Measurements from ENCODE around the gene OXA1L. TPM values are rescaled to one million over a fixed set of nuclear protein-coding genes. Genes with fewer than 3 reads are reported as not detected.

Gene OXA1L
- total RNA-seq, 1 experiment from 2014 or later = 110 TPM

DNA sequence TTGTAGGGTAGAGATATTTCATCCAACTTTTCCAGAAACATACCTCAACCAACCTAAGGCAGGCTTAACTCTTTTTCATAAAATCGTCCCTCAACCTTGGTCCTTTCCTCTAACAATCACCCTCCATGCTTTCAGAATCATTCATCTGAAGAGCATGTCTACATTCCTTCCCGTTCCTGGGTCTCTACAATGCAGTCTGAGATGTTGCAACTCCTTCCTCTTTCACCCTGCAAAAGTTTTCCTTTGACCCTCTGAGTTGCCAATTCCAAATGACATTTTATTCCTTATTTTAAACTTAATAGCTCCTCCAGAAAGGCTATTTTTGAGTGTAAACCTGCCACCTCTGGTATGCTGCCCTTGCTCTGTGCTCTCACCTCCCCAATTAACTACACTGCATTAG is 32.0 kb downstream of the OXA1L start:
- Mint-ChIP-seq H3K9me3 (ENCODE audit: unreplicated experiment) (no peaks in the 10 kb centered on the region), H3K27ac (ENCODE audit: unreplicated experiment) (peak overlapping the region; percentile 30), H3K36me3 (ENCODE audit: insufficient read depth, unreplicated experiment) (peaks cover 94% of the 10 kb centered on the region), H3K4me3 (ENCODE audit: unreplicated experiment) (no peak overlapping the region), H3K4me1 (ENCODE audit: low read depth, unreplicated experiment) (peaks cover 77% of the 10 kb centered on the region), H3K27me3 (ENCODE audit: insufficient read depth, unreplicated experiment) (no peaks in the 10 kb centered on the region)
- intact Hi-C loops (cut with micrococcal nuclease; ENCODE audit: unreplicated experiment) = no loop called here
- H3K4me3 ChIP-seq (ENCODE audit: low read depth, low read length) = no peak overlapping the region
- ChIA-PET CTCF (no interaction called here), POLR2A (no interaction called here)
- TF ChIP-seq, protein P1, sequence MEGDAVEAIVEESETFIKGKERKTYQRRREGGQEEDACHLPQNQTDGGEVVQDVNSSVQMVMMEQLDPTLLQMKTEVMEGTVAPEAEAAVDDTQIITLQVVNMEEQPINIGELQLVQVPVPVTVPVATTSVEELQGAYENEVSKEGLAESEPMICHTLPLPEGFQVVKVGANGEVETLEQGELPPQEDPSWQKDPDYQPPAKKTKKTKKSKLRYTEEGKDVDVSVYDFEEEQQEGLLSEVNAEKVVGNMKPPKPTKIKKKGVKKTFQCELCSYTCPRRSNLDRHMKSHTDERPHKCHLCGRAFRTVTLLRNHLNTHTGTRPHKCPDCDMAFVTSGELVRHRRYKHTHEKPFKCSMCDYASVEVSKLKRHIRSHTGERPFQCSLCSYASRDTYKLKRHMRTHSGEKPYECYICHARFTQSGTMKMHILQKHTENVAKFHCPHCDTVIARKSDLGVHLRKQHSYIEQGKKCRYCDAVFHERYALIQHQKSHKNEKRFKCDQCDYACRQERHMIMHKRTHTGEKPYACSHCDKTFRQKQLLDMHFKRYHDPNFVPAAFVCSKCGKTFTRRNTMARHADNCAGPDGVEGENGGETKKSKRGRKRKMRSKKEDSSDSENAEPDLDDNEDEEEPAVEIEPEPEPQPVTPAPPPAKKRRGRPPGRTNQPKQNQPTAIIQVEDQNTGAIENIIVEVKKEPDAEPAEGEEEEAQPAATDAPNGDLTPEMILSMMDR (IDR thresholded peaks at IDR 0.05; ENCODE audit: insufficient read depth in 1 of 2, low read depth in 1 of 2, low read length in 1 of 2, severe bottlenecking in 1 of 2, unreplicated experiment in 1 of 2) = no peak
- no TSS peak for BruUV-seq (replicated peaks)
- H3K4me1 ChIP-seq = peaks cover 73% of the 10 kb centered on the region
- H3K9me3 ChIP-seq = no peaks in the 10 kb centered on the region
- H3K27me3 ChIP-seq (replicated peaks; ENCODE audit: control insufficient read depth, insufficient read depth, low read length) = no peaks in the 10 kb centered on the region
- H3K36me3 ChIP-seq (ENCODE audit: control insufficient read depth, insufficient read depth, low read length) = peaks cover 2% of the 10 kb centered on the region; the same call in 1 of the 2 replicates
- DNase-seq = no peak

DNA sequence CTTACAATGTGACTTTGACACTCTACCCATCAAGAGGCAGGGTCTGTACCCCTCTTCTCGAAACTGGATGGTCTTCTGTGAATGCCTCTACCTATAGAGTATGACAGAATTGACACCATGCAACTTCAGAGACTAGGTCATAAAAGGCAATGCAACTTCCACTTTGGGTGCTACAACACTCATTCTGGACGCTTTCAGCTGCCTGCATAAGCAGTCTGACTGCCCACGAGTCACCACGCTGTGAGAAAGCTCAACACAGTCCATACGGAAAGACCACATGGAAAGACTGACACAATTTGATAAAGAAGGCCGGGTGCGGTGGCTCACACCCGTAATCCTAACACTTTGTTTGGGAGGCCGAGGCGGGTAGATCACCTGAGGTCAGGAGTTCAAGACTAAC is 33.9 kb downstream of the OXA1L start:
- H3K9me3 ChIP-seq = no peaks in the 10 kb centered on the region
- ChIA-PET CTCF (no interaction called here), POLR2A (no interaction called here)
- peaks cover 2% of the 10 kb centered on the region; the same call in 1 of the 2 replicates for H3K36me3 ChIP-seq (ENCODE audit: control insufficient read depth, insufficient read depth, low read length)
- intact Hi-C loops (cut with micrococcal nuclease; ENCODE audit: unreplicated experiment) = no loop called here
- peaks cover 73% of the 10 kb centered on the region for H3K4me1 ChIP-seq
- no TSS peak for BruUV-seq (replicated peaks)
- no peak overlapping the region for H3K4me3 ChIP-seq (ENCODE audit: low read depth, low read length)
- H3K36me3 Mint-ChIP-seq (ENCODE audit: insufficient read depth, unreplicated experiment) = peaks cover 94% of the 10 kb centered on the region
- peak overlapping the region; percentile 16 for H3K27ac Mint-ChIP-seq (ENCODE audit: unreplicated experiment)
- H3K4me1 Mint-ChIP-seq (ENCODE audit: low read depth, unreplicated experiment) = peaks cover 83% of the 10 kb centered on the region
- H3K4me3 Mint-ChIP-seq (ENCODE audit: unreplicated experiment) = no peak overlapping the region
- DNase-seq = no peak
- H3K27me3 ChIP-seq (replicated peaks; ENCODE audit: control insufficient read depth, insufficient read depth, low read length) = no peaks in the 10 kb centered on the region
- no peaks in the 10 kb centered on the region for H3K27me3 Mint-ChIP-seq (ENCODE audit: insufficient read depth, unreplicated experiment)
- TF ChIP-seq, protein P1 (IDR thresholded peaks at IDR 0.05; ENCODE audit: insufficient read depth in 1 of 2, low read depth in 1 of 2, low read length in 1 of 2, severe bottlenecking in 1 of 2, unreplicated experiment in 1 of 2) = no peak
- no peaks in the 10 kb centered on the region for H3K9me3 Mint-ChIP-seq (ENCODE audit: unreplicated experiment)

DNA sequence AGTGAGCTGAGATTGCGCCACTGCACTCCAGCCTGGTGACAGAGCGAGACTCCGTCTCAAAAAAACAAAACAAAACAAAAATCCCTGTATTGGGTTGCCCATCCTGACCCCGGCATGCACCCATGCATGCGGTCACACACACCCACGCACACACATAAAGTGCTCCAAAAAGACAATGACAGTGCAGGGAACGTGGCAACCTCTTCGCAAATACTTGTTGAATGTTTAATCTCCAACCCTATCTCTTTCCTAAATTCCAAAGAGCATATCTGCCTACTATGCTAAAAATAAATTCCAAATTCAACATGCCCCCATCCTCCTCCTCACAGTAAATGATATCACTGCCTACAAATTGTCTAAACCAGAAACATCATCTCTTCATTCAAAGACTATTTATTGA is 35.2 kb downstream of the OXA1L start:
- Mint-ChIP-seq H3K36me3 (ENCODE audit: insufficient read depth, unreplicated experiment) (peaks cover 94% of the 10 kb centered on the region), H3K27ac (ENCODE audit: unreplicated experiment) (no peak overlapping the region), H3K4me1 (ENCODE audit: low read depth, unreplicated experiment) (peaks cover 73% of the 10 kb centered on the region)

More for the DNA sequence above, 35.2 kb downstream of the OXA1L start:
- intact Hi-C loops (cut with micrococcal nuclease; ENCODE audit: unreplicated experiment) = no loop called here
- ChIA-PET POLR2A (interaction anchor here (0.5 kb wide), 1 partner anchor 178 kb away, joined by 5 read pairs; no protein-coding TSS in a partner anchor), CTCF (no interaction called here)
- no peaks in the 10 kb centered on the region for H3K27me3 Mint-ChIP-seq (ENCODE audit: insufficient read depth, unreplicated experiment)
- no peak overlapping the region for H3K4me3 ChIP-seq (ENCODE audit: low read depth, low read length)
- H3K27me3 ChIP-seq (replicated peaks; ENCODE audit: control insufficient read depth, insufficient read depth, low read length) = no peaks in the 10 kb centered on the region
- DNase-seq = no peak
- H3K9me3 Mint-ChIP-seq (ENCODE audit: unreplicated experiment) = no peaks in the 10 kb centered on the region
- H3K4me1 ChIP-seq = peaks cover 70% of the 10 kb centered on the region
- no TSS peak for BruUV-seq (replicated peaks)
- TF ChIP-seq, protein P1 (IDR thresholded peaks at IDR 0.05; ENCODE audit: insufficient read depth in 1 of 2, low read depth in 1 of 2, low read length in 1 of 2, severe bottlenecking in 1 of 2, unreplicated experiment in 1 of 2) = no peak
- no peak overlapping the region for H3K4me3 Mint-ChIP-seq (ENCODE audit: unreplicated experiment)
- H3K9me3 ChIP-seq = no peaks in the 10 kb centered on the region
- H3K36me3 ChIP-seq (ENCODE audit: control insufficient read depth, insufficient read depth, low read length) = no peaks in the 10 kb centered on the region; the same call in 1 of the 2 replicates
